Uterus (tissue), 2 donors: ENCODE results near the gene SGMS1.

Experiments used
- CTCF ChIP-seq, 4 experiments: fragments of 200-600 bp in 2 of 4; fragments of 450-650 bp in 2 of 4; sonication (generic) in 2 of 4; IDR thresholded peaks; one replicate each; pipeline ENCODE4 v1.5.1; 2016 to 2019; ENCODE audit warnings: antibody characterized with exemption in 4 of 4, mild to moderate bottlenecking in 2 of 4, moderate library complexity in 1 of 4
- POLR2A ChIP-seq, 2 donors: fragments of 450-650 bp; IDR thresholded peaks; one replicate each; pipeline ENCODE4 v1.6.1; 2016; ENCODE audit warnings: antibody characterized with exemption in 2 of 2, mild to moderate bottlenecking in 1 of 2, moderate library complexity in 1 of 2

GRCh38 chr10:50439187-50439586 is 184.6 kb downstream of the SGMS1 start:
- TF ChIP-seq CTCF (IDR thresholded peaks at IDR 0.05) (no peak), POLR2A (IDR thresholded peaks at IDR 0.05) (no peak)
